Vagina (tissue), 2 donors: ENCODE data around the gene CCDC138. TPM values are rescaled to one million over a fixed set of nuclear protein-coding genes. Genes with fewer than 3 reads are reported as not detected.

ENCODE experiments used
- DNase-seq, 2 donors: peaks; one replicate each; pipeline ENCODE4 v3.0.0-alpha.2; 2017; ENCODE audit errors: extremely low spot score in 2 of 2
- H3K27ac ChIP-seq: fragments of 200-600 bp; sonication (generic); one replicate; pipeline ENCODE4 v1.5.1; 2019
- H3K27me3 ChIP-seq: fragments of 200-600 bp; sonication (generic); one replicate; pipeline ENCODE4 v1.5.1; 2019
- H3K36me3 ChIP-seq, 2 donors: fragments of 200-600 bp; sonication (generic); one replicate each; pipeline ENCODE4 v1.5.1; 2017 to 2019
- H3K4me1 ChIP-seq: fragments of 200-600 bp; sonication (generic); one replicate; pipeline ENCODE4 v1.5.1; 2019
- H3K4me3 ChIP-seq, 2 donors: fragments of 200-600 bp; sonication (generic); 1 replicate in 1 of 2; 2 replicates in 1 of 2; pipeline ENCODE4 v1.5.1; 2016 to 2019
- H3K9me3 ChIP-seq: fragments of 200-600 bp; sonication (generic); one replicate; pipeline ENCODE4 v1.5.1; 2019
- CTCF ChIP-seq, 3 experiments: fragments of 450-650 bp in 2 of 3; fragments of 200-600 bp in 1 of 3; sonication (generic) in 1 of 3; IDR thresholded peaks; one replicate each; pipeline ENCODE4 v1.5.1; 2017 to 2019; ENCODE audit warnings: antibody characterized with exemption in 3 of 3, mild to moderate bottlenecking in 2 of 3, moderate library complexity in 2 of 3
- POLR2A ChIP-seq, 2 donors: fragments of 450-650 bp; IDR thresholded peaks; one replicate each; pipeline ENCODE4 v1.6.1; 2017; ENCODE audit warnings: antibody characterized with exemption in 2 of 2, mild to moderate bottlenecking in 2 of 2, moderate library complexity in 2 of 2
- POLR2AphosphoS5 ChIP-seq, 2 donors: sonication (generic); formaldehyde crosslinking; IDR thresholded peaks; one replicate each; pipeline ENCODE4 v1.9.0; 2017; ENCODE audit warnings: antibody characterized with exemption in 2 of 2, mild to moderate bottlenecking in 2 of 2, low read depth in 1 of 2; ENCODE audit not compliant: insufficient read depth in 1 of 2
- intact Hi-C: fragments of 100-400 bp; cut with DNase I; formaldehyde crosslinking; loops from one replicate; pipeline ENCODE4 v1.15.1; 2023
- total RNA-seq: library from RNA; depleted of rRNA; stranded (reverse); fragments of >200 nt; gene quantifications from one replicate; pipeline ENCODE4 v1.2.3, GENCODE V29; 2016

CCDC138 gene
- total RNA-seq, 1 donor from 2014 or later, result 4.9 TPM

- Histone ChIP-seq H3K27me3 (no peaks in the 10 kb centered on the region), H3K27ac (no peak overlapping the region), H3K4me3 (no peak overlapping the region), H3K4me1 (no peaks in the 10 kb centered on the region), H3K36me3 (no peaks in the 10 kb centered on the region), H3K9me3 (no peaks in the 10 kb centered on the region)
- intact Hi-C loops, result no loop called here
- DNase-seq, result no peak
- TF ChIP-seq POLR2AphosphoS5 (IDR thresholded peaks at IDR 0.05; ENCODE audit: insufficient read depth in 1 of 2, low read depth in 1 of 2) (no peak), POLR2A (IDR thresholded peaks at IDR 0.05) (no peak), CTCF (IDR thresholded peaks at IDR 0.05) (no peak)
These were observed 111.9 kb downstream of the CCDC138 start for GRCh38 chr2:108898315-108899082.

GRCh38 chr2:108904680-108905079, 118.1 kb downstream of the CCDC138 start:
- Histone ChIP-seq H3K9me3 (no peaks in the 10 kb centered on the region), H3K4me3 (no peak overlapping the region), H3K36me3 (no peaks in the 10 kb centered on the region), H3K4me1 (no peaks in the 10 kb centered on the region), H3K27me3 (no peaks in the 10 kb centered on the region), H3K27ac (no peak overlapping the region)
- TF ChIP-seq POLR2AphosphoS5 (IDR thresholded peaks at IDR 0.05; ENCODE audit: insufficient read depth in 1 of 2, low read depth in 1 of 2), result no peak
- no peak for TF ChIP-seq POLR2A (IDR thresholded peaks at IDR 0.05)
- no peak for TF ChIP-seq CTCF (IDR thresholded peaks at IDR 0.05)
- peak in 1 of 2 donors; percentile 11 for DNase-seq
- intact Hi-C loops, result no loop called here

GRCh38 chr2:108905176-108905575, 118.6 kb downstream of the CCDC138 start:
- no peak overlapping the region for H3K4me3 ChIP-seq
- no peaks in the 10 kb centered on the region for H3K9me3 ChIP-seq
- intact Hi-C loops, result no loop called here

GRCh38 chr2:108905906-108906305, 119.3 kb downstream of the CCDC138 start:
- Histone ChIP-seq H3K9me3 (no peaks in the 10 kb centered on the region), H3K27ac (no peak overlapping the region), H3K27me3 (no peaks in the 10 kb centered on the region), H3K4me3 (no peak overlapping the region), H3K4me1 (no peaks in the 10 kb centered on the region), H3K36me3 (no peaks in the 10 kb centered on the region)
- intact Hi-C loops, result no loop called here
- DNase-seq, result no peak
- TF ChIP-seq POLR2AphosphoS5 (IDR thresholded peaks at IDR 0.05; ENCODE audit: insufficient read depth in 1 of 2, low read depth in 1 of 2) (no peak), POLR2A (IDR thresholded peaks at IDR 0.05) (no peak), CTCF (IDR thresholded peaks at IDR 0.05) (no peak)

More at GRCh38 chr2:108905176-108905575, 118.6 kb downstream of the CCDC138 start:
- TF ChIP-seq CTCF (IDR thresholded peaks at IDR 0.05) (no peak), POLR2AphosphoS5 (IDR thresholded peaks at IDR 0.05; ENCODE audit: insufficient read depth in 1 of 2, low read depth in 1 of 2) (no peak), POLR2A (IDR thresholded peaks at IDR 0.05) (no peak)
- H3K27ac ChIP-seq, result no peak overlapping the region
- no peaks in the 10 kb centered on the region for H3K4me1 ChIP-seq
- DNase-seq, result peak in 1 of 2 donors; percentile 32
- H3K36me3 ChIP-seq, result no peaks in the 10 kb centered on the region
- H3K27me3 ChIP-seq, result no peaks in the 10 kb centered on the region

- H3K4me1 ChIP-seq, result no peaks in the 10 kb centered on the region
- H3K36me3 ChIP-seq, result no peaks in the 10 kb centered on the region
- no peak overlapping the region for H3K27ac ChIP-seq
- no peaks in the 10 kb centered on the region for H3K27me3 ChIP-seq
- TF ChIP-seq POLR2A (IDR thresholded peaks at IDR 0.05) (no peak), CTCF (IDR thresholded peaks at IDR 0.05) (no peak), POLR2AphosphoS5 (IDR thresholded peaks at IDR 0.05; ENCODE audit: insufficient read depth in 1 of 2, low read depth in 1 of 2) (no peak)
- intact Hi-C loops, result no loop called here
- H3K9me3 ChIP-seq, result no peaks in the 10 kb centered on the region
- no peak overlapping the region for H3K4me3 ChIP-seq
- peak; percentile 60 to 89 for DNase-seq
These were observed 120.0 kb downstream of the CCDC138 start for GRCh38 chr2:108906403-108907077.
